Right ventricle myocardium inferior (tissue), 1 donor: Measurements from ENCODE around the gene SPTBN5. TPM values are rescaled to one million over a fixed set of nuclear protein-coding genes. Genes with fewer than 3 reads are reported as not detected.
A peak's percentile ranks its signal among the peaks of the same experiment; 100 is the strongest.
"Not testable (repeated sequence)": the region's sequence is repeated elsewhere in the genome, so short reads cannot be mapped to it uniquely, and the experiment has no call there.

ENCODE experiments used
- ATAC-seq: fragments of 200-7000 bp; cut with Tn5 transposase; one replicate; pipeline ENCODE4 v1.9.1; 2020; ENCODE audit warnings: mild to moderate bottlenecking, moderate library complexity
- DNase-seq: peaks from one replicate; pipeline ENCODE4 v3.0.0; 2021; ENCODE audit errors: missing footprints
- intact Hi-C: fragments of 100-400 bp; cut with DNase I; formaldehyde crosslinking; loops from one replicate; pipeline ENCODE4 v1.11.0; 2022
- total RNA-seq: library from RNA; stranded (reverse); fragmentation: NEBNext Ultra II Directional; extraction: Animal tissue kit (Norgen Biotek cat#: 25700); gene quantifications from one replicate; pipeline ENCODE4 v1.2.1, GENCODE V29; 2021
- donor health status: DM: no; HTN: yes; CAD: no; lungs with severe emphysema.

Gene SPTBN5
- total RNA-seq, 1 donor from 2014 or later, result 3.5 TPM

- no peak for DNase-seq
- intact Hi-C loops, result no loop called here
- ATAC-seq, result no peak
Observed at GRCh38 chr15:41841131-41841530, 52.7 kb downstream of the SPTBN5 start.

DNA sequence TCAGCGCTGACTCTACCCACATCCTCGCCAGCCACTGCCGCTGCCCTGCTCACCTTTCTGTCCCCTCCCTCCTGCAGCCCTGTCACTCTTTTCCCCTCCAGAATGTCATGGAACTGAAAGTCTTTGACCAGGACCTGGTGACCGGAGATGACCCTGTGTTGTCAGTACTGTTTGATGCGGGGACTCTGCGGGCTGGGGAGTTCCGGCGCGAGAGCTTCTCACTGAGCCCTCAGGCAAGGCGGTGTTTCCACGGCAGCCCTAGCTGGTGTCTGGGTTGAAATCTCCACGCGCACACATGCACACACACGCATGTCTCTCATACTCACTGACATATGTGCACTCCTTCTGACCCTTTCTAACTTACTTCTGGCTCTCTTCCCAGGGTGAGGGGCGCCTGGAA, 53.2 kb downstream of the SPTBN5 start:
- DNase-seq, result no peak
- ATAC-seq, result no peak
- intact Hi-C loops, result no loop called here

DNA sequence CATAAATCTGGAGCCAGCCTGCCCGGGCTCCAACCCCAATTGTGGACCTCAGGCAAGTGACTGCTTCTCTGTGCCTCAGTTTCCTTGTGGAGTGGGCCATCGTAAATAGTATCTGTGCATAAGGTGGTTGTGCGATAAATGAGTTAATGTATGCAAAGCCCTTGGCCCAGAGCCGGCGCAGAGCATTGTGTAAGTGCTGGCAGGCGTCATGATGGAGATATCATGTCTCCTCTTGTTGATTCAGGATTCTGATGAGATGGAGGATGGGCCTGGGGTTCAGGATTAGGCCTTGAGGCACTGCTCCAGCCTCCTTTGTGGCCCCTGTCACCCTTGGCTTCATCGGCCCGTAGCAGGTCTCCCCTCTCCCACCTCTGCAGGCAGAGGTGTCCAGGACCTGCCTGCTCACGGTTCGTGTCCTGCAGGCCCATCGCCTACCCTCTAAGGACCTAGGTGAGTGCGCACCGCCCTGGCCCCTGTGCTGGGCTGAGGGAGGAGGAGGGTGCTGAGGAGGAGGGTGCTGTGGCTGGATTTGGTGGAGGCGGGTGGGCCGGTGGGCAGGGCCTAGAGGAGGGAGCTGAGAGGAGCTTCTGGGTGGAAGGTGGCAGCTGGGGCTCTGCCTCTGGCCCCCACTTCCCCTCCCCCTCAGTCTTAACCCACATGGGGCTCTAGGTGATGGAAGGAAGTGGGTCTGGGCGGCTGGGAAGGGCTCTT, 53.9 kb downstream of the SPTBN5 start:
- DNase-seq (no peak), ATAC-seq (no peak)
- intact Hi-C loops, result no loop called here

DNA sequence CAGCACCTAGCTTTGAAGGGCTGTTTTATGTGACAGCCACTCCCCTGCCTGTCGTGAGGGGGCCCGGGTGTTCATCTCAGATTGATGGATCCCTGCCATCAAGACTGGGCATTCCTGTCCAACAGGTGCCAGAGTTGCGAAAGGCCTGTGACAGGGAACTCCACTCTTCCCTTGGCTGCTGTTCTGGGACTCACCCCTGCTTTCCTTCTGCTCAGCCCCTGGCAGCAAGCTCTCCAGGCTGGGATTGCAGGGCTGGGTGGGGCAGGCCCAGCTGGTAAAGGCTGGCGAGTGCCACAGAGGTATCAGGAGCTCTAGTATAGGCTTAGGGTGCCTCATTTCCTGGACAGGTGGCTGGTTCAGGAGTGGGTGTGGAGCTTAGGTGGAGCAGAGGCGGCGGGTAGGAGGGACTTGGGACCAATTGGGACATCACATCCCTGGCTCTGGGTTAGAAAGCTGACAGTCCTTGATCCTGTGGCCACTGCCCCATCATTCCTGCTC, 55.4 kb downstream of the SPTBN5 start, which contains the start of gene PLA2G4B:
TSS of gene PLA2G4B (plus strand) at position 448 of the 498 bp plus-strand sequence. CDS start 67 bp downstream, outside the sequence.
- DNase-seq (no peak), ATAC-seq (peak; percentile 49)
- intact Hi-C loops, result no loop called here

DNA sequence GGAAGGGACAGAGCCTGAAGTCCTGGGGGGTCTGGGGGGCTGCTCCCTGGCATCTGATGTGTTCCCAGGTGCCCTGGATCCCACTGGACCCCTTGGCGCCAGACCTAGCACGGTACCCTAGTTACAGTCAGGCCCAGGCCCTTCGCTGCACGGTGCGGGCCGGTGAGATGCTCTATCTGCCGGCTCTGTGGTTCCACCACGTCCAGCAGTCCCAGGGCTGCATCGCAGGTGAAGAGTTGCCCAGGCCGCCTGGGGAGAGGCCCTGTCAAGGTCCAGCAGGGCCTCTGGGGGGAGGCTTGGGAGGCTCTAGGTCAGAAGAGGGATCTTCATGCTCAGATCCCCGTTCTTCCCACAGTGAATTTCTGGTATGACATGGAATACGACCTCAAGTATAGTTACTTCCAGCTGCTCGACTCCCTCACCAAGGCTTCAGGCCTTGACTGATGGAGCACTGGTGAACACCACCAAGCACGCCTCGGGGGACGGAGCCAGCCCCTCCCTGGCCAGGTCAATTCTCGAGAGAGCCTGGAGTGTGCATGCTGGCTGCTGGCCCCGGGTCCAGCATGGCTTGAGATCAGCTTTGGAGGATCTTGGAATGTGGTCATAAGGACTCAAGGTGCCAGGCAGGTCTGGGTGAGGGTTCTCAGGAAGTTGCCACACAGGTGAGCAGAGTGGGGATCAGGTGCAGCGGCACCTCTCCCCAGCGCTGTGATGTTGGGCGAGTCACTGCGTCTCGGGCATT, 57.0 kb downstream of the SPTBN5 start:
- ATAC-seq, result no peak
- no peak for DNase-seq
- intact Hi-C loops, result no loop called here

- ATAC-seq, result no peak
- intact Hi-C loops, result no loop called here
Observed at GRCh38 chr15:41836073-41836472, 57.8 kb downstream of the SPTBN5 start.

GRCh38 chr15:41834096-41834495, 59.8 kb downstream of the SPTBN5 start:
- DNase-seq, result no peak
- intact Hi-C loops, result no loop called here
- no peak for ATAC-seq

More at GRCh38 chr15:41836073-41836472, 57.8 kb downstream of the SPTBN5 start:
- DNase-seq, result no peak

DNA sequence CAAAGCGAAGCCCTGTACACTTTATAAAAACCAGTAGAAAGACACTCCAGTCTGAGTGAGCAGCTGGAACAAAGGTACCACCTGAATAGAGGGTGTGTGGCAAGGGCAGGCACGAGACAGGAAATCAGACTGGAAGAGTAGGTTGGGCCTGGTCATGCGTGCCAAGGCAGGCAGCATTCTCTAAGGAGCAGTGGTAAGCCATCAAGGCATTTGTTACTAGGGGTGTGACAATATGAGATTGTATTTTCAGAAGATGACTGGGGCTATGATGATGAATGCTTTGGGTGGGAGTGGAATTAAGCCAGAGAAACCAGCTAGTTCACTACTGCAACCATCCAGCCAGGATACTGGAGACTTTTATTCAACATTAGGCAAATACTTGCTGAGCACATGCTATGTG, 61.0 kb downstream of the SPTBN5 start:
- intact Hi-C loops, result no loop called here
- ATAC-seq, result no peak

GRCh38 chr15:41832208-41832607, 61.6 kb downstream of the SPTBN5 start:
- ATAC-seq (no peak), DNase-seq (no peak)
- intact Hi-C loops, result no loop called here

More for the DNA sequence above, 61.0 kb downstream of the SPTBN5 start:
- DNase-seq, result no peak

- DNase-seq, intact Hi-C loops, ATAC-seq: not testable (repeated sequence)
Observed at GRCh38 chr15:41831291-41831690, 62.6 kb downstream of the SPTBN5 start.

- ATAC-seq, result no peak
- peak; percentile 68 for DNase-seq
- intact Hi-C loops, result loop anchor here (2.0 to 5.0 kb wide), 2 partner anchors 65 to 142 kb away; partner anchors contain the start of genes EHD4 and SPTBN5
Observed at GRCh38 chr15:41829959-41830646, 63.8 kb downstream of the SPTBN5 start.

DNA sequence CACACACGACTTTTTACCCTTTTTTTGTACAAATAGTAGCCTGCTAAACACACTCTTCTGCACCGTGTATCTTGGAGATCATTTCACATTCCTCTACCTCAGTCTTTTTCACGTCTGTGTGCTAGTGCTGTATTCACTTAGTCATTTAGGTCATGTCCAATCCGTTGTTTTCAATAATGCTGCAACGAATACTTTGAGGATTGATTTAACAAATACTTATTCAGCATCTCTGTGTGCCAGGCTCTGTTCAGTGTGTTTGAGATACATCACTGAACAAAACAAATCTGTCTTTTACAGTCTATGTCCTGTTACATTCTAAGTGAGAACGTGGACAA, 65.1 kb downstream of the SPTBN5 start:
- DNase-seq (no peak), ATAC-seq (no peak)
- intact Hi-C loops, result loop anchor here (2.0 to 5.0 kb wide), 2 partner anchors 66 to 144 kb away; partner anchors contain the start of genes EHD4 and SPTBN5

GRCh38 chr15:41827880-41828806, 65.7 kb downstream of the SPTBN5 start, which contains the start of gene JMJD7:
JMJD7 (plus strand) TSS chr15:41828092; CDS start chr15:41828125, 33 bp downstream.
- ATAC-seq (peak; percentile 98), DNase-seq (peak; percentile 97)
- intact Hi-C loops, result loop anchor here (2.0 to 5.0 kb wide), 2 partner anchors 67 to 144 kb away; partner anchors contain the start of genes EHD4 and SPTBN5

GRCh38 chr15:41827290-41827879, 66.5 kb downstream of the SPTBN5 start:
- DNase-seq (peak; percentile 74), ATAC-seq (peak; percentile 11)
- intact Hi-C loops, result loop anchor here (5.0 kb wide), 1 partner anchor 145 kb away; the partner anchor contains the start of gene EHD4

GRCh38 chr15:41825572-41826535, 68.0 kb downstream of the SPTBN5 start:
- DNase-seq, result peak; percentile 48
- ATAC-seq, result no peak
- intact Hi-C loops, result loop anchor here (5.0 kb wide), 1 partner anchor 146 kb away; the partner anchor contains the start of gene EHD4

- intact Hi-C loops, result loop anchor here (5.0 kb wide), 1 partner anchor 147 kb away; the partner anchor contains the start of gene EHD4
- ATAC-seq (no peak), DNase-seq (peak; percentile 46)
Observed at GRCh38 chr15:41825145-41825544, 68.7 kb downstream of the SPTBN5 start.
